Suprapubic skin (tissue), 4 donors: ENCODE results near the gene TALDO1. TPM values are rescaled to one million over a fixed set of nuclear protein-coding genes. Genes with fewer than 3 reads are reported as not detected.
A peak's percentile ranks its signal among the peaks of the same experiment; 100 is the strongest.

Source experiments
- DNase-seq, 2 donors: peaks; one replicate each; pipeline ENCODE4 v3.0.0-alpha.2; 2019; ENCODE audit warnings: low spot score in 2 of 2
- H3K27ac ChIP-seq: fragments of 200-600 bp; sonication (generic); one replicate; pipeline ENCODE4 v1.5.1; 2019
- H3K27me3 ChIP-seq: fragments of 200-600 bp; sonication (generic); one replicate; pipeline ENCODE4 v1.5.1; 2019
- H3K36me3 ChIP-seq: fragments of 200-600 bp; sonication (generic); one replicate; pipeline ENCODE4 v1.5.1; 2019
- H3K4me1 ChIP-seq: fragments of 200-600 bp; sonication (generic); one replicate; pipeline ENCODE4 v1.5.1; 2019
- H3K4me3 ChIP-seq: fragments of 200-600 bp; sonication (generic); one replicate; pipeline ENCODE4 v1.5.1; 2019; ENCODE audit warnings: mild to moderate bottlenecking
- H3K9me3 ChIP-seq: fragments of 200-600 bp; sonication (generic); one replicate; pipeline ENCODE4 v1.5.1; 2019
- EP300 ChIP-seq: sonication (generic); formaldehyde crosslinking; IDR thresholded peaks from one replicate; pipeline ENCODE4 v1.6.1; 2017; ENCODE audit warnings: antibody characterized with exemption
- POLR2A ChIP-seq, 2 donors: fragments of 450-650 bp; IDR thresholded peaks; one replicate each; pipeline ENCODE4 v1.6.1; 2017; ENCODE audit warnings: antibody characterized with exemption in 2 of 2, mild to moderate bottlenecking in 2 of 2, moderate library complexity in 2 of 2
- POLR2AphosphoS5 ChIP-seq, 3 donors: sonication (generic); formaldehyde crosslinking; IDR thresholded peaks; one replicate each; pipeline ENCODE4 v1.6.1; 2017; ENCODE audit warnings: antibody characterized with exemption in 3 of 3
- WGBS: methylation state at CpG from one replicate; pipeline ENCODE4 v1.1.5; 2018; 5-methylcytosine and 5-hydroxymethylcytosine counted together
- total RNA-seq, 4 donors: library from RNA; depleted of rRNA; stranded (reverse); fragments of >200 nt; gene quantifications; one replicate each; pipeline ENCODE4 v1.1.0, GENCODE V29; 2016
- TF ChIP-seq, protein P1 (sequence below), 2 donors: fragments of 200-600 bp in 1 of 2; fragments of 450-650 bp in 1 of 2; sonication (generic) in 1 of 2; IDR thresholded peaks; one replicate each; pipeline ENCODE4 v1.5.1; 2016 to 2019; ENCODE audit warnings: antibody characterized with exemption in 2 of 2, mild to moderate bottlenecking in 1 of 2, moderate library complexity in 1 of 2

The TALDO1 gene
- total RNA-seq, 4 donors from 2014 or later = 107 to 197 (median 179) TPM

DNA sequence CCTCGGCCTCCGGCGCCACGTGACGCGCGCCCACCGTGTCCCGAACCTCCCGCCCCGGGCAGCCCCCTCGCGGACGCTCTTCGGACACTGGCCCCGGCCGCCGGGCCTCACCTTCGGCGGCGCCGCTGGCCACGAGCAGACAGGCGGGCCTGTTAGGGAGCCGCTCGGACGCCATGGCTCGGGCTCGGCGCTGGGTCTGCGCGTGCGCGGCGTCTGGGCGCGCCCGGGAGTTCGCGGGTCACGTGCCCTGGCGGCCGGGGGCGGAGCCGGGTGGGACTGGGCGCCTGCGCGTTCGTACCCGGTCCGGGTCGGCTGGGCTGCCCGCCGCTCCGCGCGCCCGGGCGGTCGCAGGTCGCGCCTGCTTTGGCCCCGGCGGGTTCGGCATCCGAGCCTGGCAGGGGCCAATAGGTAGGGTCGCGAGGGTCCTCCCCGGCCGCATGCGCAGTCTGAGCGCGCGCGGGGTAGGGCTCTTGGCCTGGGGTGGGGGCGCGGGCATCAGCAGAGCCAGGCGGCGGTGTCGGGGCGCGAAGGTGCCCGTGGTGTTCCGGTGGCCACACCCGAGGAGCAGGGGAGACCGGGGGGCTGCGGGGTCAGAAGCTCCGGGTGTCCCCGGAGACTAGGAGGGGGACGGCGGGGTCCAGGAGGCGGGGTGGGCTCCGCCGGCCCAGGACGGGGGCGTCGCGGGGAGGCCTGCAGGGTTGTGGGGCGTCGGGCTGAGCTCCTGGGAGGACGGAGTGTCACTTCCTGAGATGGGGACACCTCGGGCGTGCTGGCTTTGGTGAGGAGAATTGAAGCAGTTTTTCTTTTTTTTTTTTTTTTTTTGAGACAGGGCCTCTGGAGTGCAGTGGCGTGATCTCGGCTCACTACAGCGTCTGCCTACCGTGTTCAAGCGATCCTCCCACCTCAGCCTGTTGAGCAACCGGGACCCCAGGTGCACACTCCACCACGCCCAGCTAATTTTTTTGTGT is 30.3 kb downstream of the TALDO1 start, which contains the start of gene GATD1:
Gene GATD1, minus strand, starts transcription at position 200 of the 968 bp plus-strand sequence. Its CDS starts 25 bp downstream, at position 175.
- H3K4me1 ChIP-seq = peaks cover 40% of the 10 kb centered on the region
- H3K36me3 ChIP-seq = peaks cover 17% of the 10 kb centered on the region
- peak within 1 kb of the TSS; percentile 97 for H3K4me3 ChIP-seq
- DNase-seq = peak; percentile 93 to 95
- no peaks in the 10 kb centered on the region for H3K27me3 ChIP-seq
- H3K9me3 ChIP-seq = no peaks in the 10 kb centered on the region
- under 1% methylated on average over 21 of the region's 110 CpGs for WGBS
- TF ChIP-seq POLR2A (IDR thresholded peaks at IDR 0.05) (peak in 1 of 2 donors; percentile 73), POLR2AphosphoS5 (IDR thresholded peaks at IDR 0.05) (no peak)
- peak within 1 kb of the TSS; percentile 85 for H3K27ac ChIP-seq

DNA sequence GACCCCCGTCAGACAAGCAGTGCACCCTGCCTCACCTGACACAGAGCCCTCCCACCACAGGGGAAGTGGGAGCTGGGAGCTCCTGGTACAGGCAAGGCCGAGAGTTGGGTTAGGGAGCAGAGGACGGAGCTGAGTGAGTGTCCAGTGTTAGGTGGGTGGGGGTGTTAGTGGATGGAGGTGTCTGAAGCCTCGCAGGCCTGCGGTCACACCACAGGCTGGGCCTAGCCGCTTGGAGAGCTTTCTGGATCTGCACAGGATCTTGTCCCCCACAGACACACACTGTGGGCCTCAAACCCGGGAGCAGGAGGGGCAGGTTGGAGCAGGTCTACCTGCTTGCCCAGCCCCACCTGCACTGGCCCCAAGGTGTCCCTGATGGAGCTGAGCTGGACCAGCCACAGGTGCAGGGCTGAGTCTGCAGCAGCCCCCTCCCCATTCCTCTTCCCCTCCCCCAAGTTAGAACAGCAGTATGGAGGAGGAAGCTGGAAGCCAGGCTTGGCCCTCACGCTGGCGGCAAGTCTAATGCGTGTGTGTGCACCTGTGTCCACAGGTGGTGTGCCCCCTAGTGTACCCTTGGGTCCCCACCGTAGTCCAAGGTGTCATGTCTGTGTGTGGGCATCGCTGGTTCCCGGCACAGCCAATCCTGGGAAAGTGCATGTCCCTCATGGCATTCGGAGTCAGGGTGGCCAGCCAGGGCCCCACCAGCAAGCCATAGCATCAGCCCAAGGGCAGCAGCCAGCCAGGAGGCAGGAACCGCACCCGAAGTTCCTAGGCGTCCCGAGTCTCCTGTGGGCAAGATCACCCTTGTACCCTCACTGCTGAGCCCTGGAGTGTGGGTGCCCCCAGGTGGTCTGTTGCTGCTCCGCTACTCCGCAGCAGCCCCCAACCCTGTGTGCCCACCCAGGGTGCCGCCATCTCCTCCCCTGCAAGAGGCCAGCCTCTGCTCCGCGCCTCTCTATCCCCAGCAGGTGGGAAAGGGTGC is 32.0 kb downstream of the TALDO1 start:
- no peak for DNase-seq
- Histone ChIP-seq H3K36me3 (peaks cover under 1% of the 10 kb centered on the region), H3K4me1 (peaks cover 53% of the 10 kb centered on the region), H3K27ac (no peak overlapping the region), H3K27me3 (no peaks in the 10 kb centered on the region), H3K9me3 (no peaks in the 10 kb centered on the region), H3K4me3 (no peak overlapping the region)
- WGBS = 100% methylated on average over 5 of the region's 23 CpGs
- TF ChIP-seq POLR2A (IDR thresholded peaks at IDR 0.05) (no peak), EP300 (no peak), POLR2AphosphoS5 (IDR thresholded peaks at IDR 0.05) (no peak)
- TF ChIP-seq, protein P1, sequence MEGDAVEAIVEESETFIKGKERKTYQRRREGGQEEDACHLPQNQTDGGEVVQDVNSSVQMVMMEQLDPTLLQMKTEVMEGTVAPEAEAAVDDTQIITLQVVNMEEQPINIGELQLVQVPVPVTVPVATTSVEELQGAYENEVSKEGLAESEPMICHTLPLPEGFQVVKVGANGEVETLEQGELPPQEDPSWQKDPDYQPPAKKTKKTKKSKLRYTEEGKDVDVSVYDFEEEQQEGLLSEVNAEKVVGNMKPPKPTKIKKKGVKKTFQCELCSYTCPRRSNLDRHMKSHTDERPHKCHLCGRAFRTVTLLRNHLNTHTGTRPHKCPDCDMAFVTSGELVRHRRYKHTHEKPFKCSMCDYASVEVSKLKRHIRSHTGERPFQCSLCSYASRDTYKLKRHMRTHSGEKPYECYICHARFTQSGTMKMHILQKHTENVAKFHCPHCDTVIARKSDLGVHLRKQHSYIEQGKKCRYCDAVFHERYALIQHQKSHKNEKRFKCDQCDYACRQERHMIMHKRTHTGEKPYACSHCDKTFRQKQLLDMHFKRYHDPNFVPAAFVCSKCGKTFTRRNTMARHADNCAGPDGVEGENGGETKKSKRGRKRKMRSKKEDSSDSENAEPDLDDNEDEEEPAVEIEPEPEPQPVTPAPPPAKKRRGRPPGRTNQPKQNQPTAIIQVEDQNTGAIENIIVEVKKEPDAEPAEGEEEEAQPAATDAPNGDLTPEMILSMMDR (IDR thresholded peaks at IDR 0.05) = no peak

DNA sequence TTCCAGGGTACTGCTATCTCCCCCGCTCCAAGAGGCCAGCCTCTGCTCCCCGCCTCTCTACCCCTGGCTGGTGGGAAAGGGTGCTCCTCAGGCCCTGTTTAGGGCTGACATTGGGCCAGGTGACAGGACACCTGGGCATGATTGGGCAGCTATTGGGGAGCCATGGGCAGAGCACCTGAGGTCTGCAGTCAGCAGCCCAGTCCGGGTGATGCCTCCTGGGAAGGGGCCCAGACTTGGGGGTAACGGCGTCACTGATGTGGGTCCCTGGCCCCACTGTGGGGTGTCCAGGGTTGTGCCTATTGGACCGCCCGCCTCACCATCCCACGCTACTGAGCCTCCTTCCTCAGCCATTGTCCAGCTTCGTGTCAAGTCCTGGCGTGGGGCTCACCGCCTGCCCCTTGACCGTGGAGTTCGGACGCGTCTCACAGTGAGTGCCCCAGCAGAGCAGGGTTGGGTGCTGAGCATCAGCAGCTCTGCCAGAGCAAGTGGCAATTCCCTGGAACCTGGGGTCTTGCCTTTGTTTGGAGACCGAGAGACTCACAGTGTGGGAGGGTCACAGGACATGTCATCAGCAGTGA is 32.8 kb downstream of the TALDO1 start:
- no peak for DNase-seq
- TF ChIP-seq EP300 (no peak), POLR2A (IDR thresholded peaks at IDR 0.05) (no peak)
- Histone ChIP-seq H3K4me1 (peaks cover 49% of the 10 kb centered on the region), H3K27ac (no peak overlapping the region), H3K4me3 (no peak overlapping the region), H3K27me3 (no peaks in the 10 kb centered on the region), H3K9me3 (no peaks in the 10 kb centered on the region), H3K36me3 (no peaks in the 10 kb centered on the region)
- WGBS = 100% methylated on average over 7 of the region's 16 CpGs

DNA sequence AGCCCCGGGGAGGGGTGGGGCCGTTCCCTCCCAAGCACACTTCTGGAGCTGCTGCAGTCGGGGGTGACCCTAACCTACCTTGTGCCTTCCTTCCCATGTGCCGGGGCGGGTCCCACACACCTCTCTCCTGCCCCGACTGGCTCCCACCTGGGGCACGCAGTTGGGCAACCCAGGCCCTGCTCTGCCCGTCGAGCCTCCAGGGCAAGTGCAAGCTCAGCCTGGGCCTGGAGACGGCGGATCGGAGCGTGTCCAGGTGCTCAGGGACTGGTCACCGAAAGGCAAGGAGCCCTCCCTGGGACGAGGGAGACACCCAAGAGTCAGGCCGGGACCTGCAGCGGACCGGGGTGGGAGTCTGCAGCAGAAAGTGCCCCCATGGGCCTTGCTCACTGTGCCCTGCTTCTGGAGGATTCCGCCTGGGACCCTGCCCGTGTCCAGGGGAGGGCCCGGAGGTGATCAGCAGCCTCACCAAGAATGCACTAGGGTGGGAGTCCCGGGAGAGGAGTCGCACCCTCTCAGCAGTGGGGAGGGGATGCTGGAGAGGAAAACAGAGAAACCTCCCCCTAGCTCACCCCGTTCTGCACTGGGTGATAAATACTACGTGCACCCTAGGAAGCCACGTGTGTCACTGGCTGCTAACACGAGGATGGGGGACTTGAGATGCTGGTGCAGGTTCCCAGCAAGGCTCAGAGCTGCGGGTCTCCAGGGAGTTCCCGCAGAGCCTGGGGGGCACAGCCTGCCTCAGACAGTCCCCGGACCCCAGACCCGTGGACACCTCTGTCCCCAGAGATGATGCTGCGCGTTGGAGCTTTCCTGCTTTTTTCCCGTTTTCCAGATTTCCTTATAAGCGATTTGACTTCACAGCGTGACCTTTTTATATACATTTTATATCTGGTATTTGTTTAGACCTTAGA is 35.3 kb downstream of the TALDO1 start:
- Histone ChIP-seq H3K27ac (no peak overlapping the region), H3K4me3 (no peak overlapping the region), H3K9me3 (no peaks in the 10 kb centered on the region), H3K27me3 (no peaks in the 10 kb centered on the region), H3K36me3 (no peaks in the 10 kb centered on the region), H3K4me1 (peaks cover 30% of the 10 kb centered on the region)
- TF ChIP-seq EP300 (no peak), POLR2A (IDR thresholded peaks at IDR 0.05) (no peak), POLR2AphosphoS5 (IDR thresholded peaks at IDR 0.05) (no peak)
- TF ChIP-seq, protein P1 (IDR thresholded peaks at IDR 0.05) = no peak
- no peak for DNase-seq
- 72% methylated on average over 13 of the region's 36 CpGs for WGBS

DNA sequence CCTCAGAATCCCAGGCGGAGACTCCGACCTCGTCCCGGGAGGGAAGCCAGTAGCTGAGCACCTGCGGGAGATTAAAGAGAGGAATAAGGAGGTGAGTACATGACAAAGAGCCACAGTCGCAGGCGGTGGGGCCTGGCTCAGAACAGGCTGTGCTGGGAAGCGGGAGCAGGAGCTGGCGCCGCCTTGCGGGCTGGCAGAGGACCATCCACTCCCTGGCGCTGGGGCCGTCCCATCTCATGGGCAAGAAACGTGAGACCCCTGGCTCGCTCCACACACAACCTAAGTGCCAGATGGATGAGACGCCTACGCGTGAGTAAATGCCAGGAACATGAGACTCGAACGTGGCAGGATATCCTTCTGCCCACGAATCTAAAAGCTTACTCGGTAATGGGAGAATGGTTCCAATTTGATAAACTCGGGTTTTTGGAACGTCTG is 36.3 kb downstream of the TALDO1 start:
- H3K27me3 ChIP-seq = peaks cover 3% of the 10 kb centered on the region
- H3K9me3 ChIP-seq = no peaks in the 10 kb centered on the region
- peaks cover 22% of the 10 kb centered on the region for H3K4me1 ChIP-seq
- H3K4me3 ChIP-seq = no peak overlapping the region
- DNase-seq = peak in 1 of 2 donors; percentile 91
- TF ChIP-seq POLR2A (IDR thresholded peaks at IDR 0.05) = no peak
- no peak for TF ChIP-seq EP300
- TF ChIP-seq, protein P1 (IDR thresholded peaks at IDR 0.05) = peak; percentile 70
- H3K36me3 ChIP-seq = no peaks in the 10 kb centered on the region
- H3K27ac ChIP-seq = no peak overlapping the region
- 36% methylated on average over 19 of the region's 24 CpGs for WGBS
